ENCODE data around the gene POLR3E.
A peak's percentile ranks its signal among the peaks of the same experiment; 100 is the strongest.

Gene POLR3E, protein sequence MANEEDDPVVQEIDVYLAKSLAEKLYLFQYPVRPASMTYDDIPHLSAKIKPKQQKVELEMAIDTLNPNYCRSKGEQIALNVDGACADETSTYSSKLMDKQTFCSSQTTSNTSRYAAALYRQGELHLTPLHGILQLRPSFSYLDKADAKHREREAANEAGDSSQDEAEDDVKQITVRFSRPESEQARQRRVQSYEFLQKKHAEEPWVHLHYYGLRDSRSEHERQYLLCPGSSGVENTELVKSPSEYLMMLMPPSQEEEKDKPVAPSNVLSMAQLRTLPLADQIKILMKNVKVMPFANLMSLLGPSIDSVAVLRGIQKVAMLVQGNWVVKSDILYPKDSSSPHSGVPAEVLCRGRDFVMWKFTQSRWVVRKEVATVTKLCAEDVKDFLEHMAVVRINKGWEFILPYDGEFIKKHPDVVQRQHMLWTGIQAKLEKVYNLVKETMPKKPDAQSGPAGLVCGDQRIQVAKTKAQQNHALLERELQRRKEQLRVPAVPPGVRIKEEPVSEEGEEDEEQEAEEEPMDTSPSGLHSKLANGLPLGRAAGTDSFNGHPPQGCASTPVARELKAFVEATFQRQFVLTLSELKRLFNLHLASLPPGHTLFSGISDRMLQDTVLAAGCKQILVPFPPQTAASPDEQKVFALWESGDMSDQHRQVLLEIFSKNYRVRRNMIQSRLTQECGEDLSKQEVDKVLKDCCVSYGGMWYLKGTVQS

GRCh38 chr16:22297114-22297870, at the start of gene POLR3E:
Gene POLR3E (plus strand): TSS chr16:22297409. CDS start chr16:22302969, 5,560 bp downstream.
- peak; percentile 69 for FAIRE-seq

DNA sequence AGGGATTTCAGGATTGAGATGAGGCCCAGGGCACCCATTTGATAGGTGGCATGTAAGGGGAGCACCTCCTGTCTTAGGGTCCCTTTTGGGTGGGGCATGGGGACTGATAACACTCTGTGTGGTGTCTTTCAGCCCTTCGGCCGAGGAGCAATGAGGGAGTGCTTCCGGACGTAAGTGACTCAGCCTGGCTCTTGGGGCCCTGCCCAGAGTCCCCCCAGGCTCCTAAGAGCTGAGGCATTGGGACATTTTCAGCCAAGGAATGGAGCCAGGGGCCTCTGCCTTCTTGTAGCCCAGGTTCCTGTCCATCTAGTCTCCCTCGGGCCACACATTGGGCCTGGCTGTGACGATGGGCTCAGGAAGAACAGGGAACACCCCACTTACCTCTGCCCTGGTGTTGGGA, 46.7 kb upstream of the POLR3E start:
- FAIRE-seq = no peak

DNA sequence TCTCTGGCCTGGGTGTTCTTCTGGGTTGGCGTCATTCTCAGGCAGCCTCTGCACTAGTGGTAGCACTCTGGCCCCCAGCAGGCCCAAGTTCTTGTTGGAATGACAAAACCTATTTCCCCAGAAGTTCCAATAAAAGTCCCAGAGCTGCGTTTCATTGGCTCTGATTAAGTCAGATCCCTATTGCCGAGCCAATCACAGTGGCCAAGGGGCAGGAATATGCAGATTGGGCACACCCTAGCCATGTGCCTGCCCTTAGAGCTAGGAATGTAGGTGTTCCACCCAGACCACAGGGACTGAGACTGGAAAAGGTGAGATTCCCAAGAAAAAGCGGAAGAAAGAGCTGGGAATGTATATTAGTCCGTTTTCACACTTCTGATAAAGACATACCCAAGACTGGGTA, 44.9 kb upstream of the POLR3E start:
- no peak for FAIRE-seq

GRCh38 chr16:22253272-22253671, 43.9 kb upstream of the POLR3E start:
- FAIRE-seq = no peak

GRCh38 chr16:22255335-22255734, 41.9 kb upstream of the POLR3E start:
- no peak for FAIRE-seq

GRCh38 chr16:22257440-22257839, 39.8 kb upstream of the POLR3E start:
- no peak for FAIRE-seq

DNA sequence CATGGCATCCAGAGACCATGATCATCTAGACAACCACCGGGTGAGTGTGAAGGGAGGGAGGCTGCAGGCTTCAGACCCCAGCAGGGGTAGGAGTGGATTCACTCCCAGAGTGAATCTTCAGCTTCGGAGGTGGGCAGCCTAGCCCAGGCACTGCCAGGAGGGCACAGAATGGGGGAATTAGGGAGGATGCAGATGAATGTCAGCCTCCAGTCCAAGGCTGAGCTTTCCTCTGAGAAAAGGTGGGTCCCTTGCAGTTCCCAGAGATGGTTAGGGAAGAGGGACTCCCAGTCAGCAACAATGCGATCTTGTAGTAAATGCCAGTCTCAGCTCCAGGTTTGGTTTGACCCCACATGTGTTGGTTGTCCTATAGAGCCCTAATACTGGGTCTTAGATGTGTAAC, 36.7 kb upstream of the POLR3E start:
- no peak for FAIRE-seq

- no peak for FAIRE-seq
Measured at GRCh38 chr16:22262460-22262859, 34.7 kb upstream of the POLR3E start.

- no peak for FAIRE-seq
Measured at GRCh38 chr16:22264786-22265185, 32.4 kb upstream of the POLR3E start.

DNA sequence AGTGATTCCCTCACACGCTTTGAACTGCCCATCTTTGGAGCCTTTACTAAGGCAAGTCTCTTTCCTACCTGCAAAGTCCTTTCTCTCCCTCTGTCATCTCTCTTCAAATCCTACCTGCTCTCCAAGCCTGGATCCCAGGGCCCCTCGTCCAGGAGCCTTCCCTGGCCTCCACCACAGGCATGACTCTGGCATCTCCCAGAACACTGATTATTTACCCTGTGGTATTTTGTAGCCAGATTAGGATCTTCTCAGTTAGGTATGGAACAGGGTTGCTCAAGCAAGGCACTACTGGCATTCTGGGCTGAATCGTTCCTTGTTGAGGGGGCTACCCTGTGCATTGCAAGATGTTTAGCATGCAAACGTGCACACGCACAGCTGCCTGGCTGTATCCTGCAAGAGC, 31.9 kb upstream of the POLR3E start:
- FAIRE-seq = no peak

- FAIRE-seq = no peak
Measured at GRCh38 chr16:22266546-22266945, 30.7 kb upstream of the POLR3E start.

DNA sequence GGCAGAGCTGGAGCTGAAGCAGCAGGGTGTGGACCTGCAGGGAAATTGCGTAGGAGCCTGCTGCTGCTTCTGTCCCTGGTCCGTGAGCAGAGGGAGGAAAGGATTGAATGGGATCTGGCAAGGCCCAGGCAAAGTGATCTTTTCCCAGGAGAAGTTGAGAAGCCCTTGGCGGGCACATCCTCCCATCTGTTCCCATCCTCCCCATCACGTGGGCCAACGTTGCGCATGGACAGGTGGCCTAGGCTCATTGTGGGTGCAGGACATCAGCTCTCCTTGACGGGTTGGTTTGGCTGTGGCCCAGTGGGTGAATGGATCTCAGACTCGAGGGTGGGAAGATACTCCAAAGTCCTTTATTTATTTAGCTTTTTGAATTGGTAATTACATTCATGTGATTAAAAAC, 29.4 kb upstream of the POLR3E start:
- FAIRE-seq = no peak

- FAIRE-seq = no peak
Measured at GRCh38 chr16:22270525-22270924, 26.7 kb upstream of the POLR3E start.

DNA sequence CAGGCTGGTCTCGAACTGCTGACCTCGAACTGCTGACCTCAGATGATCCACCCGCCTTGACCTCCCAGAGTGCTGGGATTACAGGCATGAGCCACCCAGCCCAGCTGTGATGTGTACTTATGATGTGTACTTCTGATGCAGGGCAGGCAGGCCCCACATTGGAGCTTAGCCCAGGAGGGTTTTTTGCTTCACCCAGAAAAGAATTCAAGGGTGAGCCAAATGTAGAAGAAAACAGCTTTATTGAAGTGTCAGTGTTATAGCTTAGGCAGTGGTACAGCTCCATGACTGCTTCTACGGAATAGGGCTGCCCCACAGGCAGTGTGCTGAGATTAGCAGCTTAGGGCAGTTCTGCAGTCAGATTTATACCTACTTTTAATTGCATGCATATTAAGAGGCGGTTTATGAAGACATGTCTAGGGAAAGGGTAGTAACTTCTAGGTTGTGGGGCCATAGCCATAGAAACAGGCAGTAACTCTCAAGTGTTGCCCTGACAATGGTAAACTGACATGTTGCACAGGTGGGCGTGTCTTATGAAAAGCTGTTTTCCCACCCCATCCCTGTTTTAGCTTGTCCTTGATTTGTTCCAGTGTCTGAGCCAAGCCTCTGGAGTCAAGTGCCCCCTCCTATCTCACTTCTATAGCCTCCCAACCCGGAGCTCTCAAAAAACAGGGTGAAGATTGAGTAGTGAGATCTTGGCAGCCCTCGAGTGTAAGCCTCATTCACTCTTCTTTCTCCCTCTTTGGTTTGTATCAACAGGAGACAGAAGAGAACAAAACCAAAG, 24.1 kb upstream of the POLR3E start:
- FAIRE-seq = no peak

GRCh38 chr16:22274916-22275315, 22.3 kb upstream of the POLR3E start:
- no peak for FAIRE-seq

- no peak for FAIRE-seq
Measured at GRCh38 chr16:22278441-22279230, 18.6 kb upstream of the POLR3E start.

- FAIRE-seq = no peak
Measured at GRCh38 chr16:22282254-22282892, 14.8 kb upstream of the POLR3E start.

- no peak for FAIRE-seq
Measured at GRCh38 chr16:22284637-22285036, 12.6 kb upstream of the POLR3E start.

DNA sequence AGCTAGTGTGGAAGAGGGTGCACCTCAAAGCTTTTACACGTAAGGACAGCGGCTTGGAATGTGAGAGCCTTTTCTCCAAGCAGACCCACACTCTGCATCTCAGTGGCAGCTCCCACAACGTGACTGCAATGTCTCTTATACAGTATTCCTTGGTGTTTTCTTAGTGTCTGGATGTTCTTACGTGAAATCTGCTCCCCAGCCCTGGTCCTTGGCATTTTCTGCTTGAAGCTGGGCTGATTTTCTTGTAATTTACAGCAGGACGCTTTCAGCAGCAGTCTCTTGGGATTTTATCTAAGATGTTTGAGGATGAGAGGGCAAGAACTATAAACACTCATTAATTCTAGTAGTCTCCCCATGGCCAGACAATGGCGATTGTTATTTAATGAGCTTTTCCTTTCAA, 12.1 kb upstream of the POLR3E start:
- FAIRE-seq = no peak

DNA sequence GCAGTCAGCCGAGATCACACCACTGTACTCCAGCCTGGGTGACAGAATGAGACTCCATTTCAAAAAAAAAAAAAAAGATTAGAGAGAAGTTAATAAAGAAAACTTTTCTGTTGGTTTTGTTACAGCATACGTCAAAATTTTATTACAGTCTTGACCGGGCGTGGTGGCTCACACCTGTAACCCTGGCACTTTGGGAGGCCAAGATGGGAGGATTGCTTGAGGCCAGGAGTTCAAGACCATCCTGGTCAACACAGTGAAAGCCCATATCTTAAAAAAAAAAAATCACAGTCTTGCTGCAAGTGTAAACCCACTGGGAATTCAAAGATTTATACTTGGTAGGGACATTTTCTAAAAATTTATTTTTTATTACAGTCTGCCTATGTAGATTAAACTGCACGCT, 6.2 kb upstream of the POLR3E start:
- FAIRE-seq = no peak

- FAIRE-seq = no peak
Measured at GRCh38 chr16:22291860-22292318, 5.3 kb upstream of the POLR3E start.
